T-helper 2 cell (primary cell): ENCODE results near the gene KRTAP5-2.
A peak's percentile ranks its signal among the peaks of the same experiment; 100 is the strongest.
"Not testable (repeated sequence)": the region's sequence is repeated elsewhere in the genome, so short reads cannot be mapped to it uniquely, and the experiment has no call there.

ENCODE experiments used
- DNase-seq, 5 experiments: peaks; one replicate each; pipeline versions ENCODE4 v3.0.0 to v3.0.0-alpha.2; 2012 to 2022
- total RNA-seq, 2 donors: gene quantifications; one replicate each; lab custom pipeline; 2026; lab: John Stamatoyannopoulos, UW

KRTAP5-2 gene, protein sequence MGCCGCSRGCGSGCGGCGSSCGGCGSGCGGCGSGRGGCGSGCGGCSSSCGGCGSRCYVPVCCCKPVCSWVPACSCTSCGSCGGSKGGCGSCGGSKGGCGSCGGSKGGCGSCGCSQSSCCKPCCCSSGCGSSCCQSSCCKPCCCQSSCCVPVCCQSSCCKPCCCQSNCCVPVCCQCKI
- total RNA-seq = 0 reads per million in 2 donors

DNA sequence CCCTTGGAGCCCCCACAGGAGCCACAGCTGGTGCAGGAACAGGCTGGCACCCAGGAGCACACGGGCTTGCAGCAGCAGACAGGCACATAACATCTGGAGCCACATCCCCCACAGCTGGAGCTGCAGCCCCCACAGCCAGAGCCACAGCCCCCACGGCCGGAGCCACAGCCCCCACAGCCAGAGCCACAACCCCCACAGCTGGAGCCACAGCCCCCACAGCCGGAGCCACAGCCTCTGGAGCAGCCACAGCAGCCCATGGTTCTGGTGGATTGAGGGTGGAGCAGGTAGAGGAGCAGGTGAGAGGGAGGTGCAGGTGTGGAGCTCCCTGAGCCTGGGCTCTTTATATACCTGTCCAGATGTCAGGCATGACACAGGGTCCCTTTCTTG lies at the start of gene KRTAP5-2:
Gene KRTAP5-2, minus strand, starts transcription at position 301 of the 387 bp plus-strand sequence. Its CDS starts 44 bp downstream, at position 257.
- DNase-seq = no peak

DNA sequence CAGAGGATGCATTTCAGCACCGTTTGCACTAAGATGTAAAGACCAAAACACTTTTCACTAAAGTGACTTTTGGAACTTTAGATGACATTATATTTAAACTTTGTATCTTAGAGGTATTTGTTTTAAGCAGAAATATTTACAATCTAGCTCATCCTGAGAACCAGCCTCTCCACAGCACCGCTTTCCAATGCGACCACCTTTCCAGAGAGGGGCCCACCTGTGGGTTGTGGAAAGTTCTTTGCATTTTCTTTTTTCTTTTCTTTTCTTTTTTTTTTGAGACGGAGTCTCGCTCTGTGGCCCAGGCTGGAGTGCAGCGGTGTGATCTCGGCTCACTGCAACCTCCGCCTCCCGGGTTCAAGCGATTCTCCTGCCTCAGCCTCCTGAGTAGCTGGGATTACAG lies 48.4 kb upstream of the KRTAP5-2 start:
- not testable (repeated sequence) for DNase-seq

DNA sequence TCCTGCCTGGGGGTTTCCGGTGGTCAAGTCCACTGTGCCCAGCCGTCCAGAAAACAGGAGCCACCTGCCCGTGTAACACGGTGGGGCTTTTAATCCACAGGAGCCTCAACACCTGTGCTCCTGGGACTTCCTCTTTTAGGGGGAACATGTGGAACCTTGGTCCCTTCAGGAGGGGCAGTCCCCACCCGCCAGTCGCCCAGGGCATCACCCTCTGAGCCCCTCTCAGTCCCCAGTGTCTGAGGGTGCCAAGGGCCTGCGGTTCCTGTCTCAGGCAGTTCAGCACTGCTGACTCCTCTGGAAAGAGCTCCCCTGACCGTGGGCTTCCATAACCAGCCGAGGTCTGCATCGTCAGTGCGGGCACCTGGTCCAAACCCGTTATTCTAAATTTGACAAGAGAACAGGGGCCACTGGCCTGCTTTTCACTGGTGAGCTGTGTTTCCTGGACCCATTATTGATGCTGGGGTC lies 47.3 kb upstream of the KRTAP5-2 start:
- no peak for DNase-seq

DNA sequence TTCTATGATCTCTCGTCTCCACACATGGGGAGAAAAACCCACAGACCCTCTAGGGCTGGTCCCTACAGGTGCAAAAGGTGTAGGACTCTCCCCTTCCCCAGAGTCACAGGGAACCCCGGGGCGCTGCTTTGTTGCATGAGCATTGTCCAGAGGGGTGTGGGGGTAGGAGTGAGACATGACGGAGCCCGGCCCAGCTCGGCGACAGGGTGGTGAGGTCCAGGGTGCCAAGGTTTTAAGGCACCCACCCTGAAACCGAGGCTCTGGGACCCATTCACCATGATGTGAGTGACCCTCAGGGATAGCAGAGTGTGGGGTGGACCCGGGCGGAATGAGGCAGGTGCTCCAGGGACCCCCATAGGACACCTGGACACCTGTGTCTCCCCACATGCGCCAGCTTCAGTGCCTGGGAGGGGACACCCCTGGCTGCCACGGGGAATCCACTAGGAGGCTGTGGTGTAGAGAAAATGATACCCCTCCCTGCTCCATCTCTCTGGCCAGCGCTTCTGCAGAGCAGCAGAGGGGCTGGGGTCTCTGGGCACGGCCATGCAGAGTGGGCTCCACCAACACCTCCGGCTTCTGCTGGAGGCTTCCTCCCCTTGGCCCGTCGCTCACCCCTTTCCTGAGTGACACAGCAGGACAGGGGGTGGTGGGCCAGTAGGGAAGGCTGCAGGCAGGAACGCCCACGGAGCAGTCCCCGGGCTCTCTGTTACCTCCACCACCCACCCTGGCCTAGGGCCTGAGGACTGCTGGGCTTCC lies 46.7 kb upstream of the KRTAP5-2 start:
- DNase-seq = no peak

DNA sequence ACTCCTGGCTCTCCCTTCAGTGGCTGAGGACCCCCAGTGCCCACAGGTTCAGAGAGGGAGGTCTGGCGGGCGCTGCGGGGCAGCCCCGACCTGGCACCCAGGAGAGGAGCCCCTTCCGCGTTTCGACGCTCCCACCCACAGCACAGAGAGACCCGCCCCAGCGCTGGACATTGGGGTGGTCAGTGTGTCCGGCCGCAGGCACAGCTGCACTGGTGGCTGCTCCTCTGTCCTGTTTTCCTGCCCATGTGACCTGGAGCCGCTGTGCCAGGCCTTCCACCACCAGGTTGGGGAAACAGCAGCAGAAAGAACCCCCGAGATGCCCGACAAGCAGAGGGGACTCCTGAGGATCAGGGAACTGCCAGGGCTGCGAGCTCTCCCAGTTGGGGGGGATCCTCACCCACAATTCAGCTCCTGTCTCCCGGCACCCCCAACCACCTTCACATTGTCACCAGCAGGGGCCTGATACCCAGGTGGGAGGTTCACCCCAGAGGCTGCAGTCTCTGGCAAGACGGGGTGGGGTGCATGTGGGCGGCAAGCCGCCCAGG lies 45.1 kb upstream of the KRTAP5-2 start:
- DNase-seq = no peak

DNA sequence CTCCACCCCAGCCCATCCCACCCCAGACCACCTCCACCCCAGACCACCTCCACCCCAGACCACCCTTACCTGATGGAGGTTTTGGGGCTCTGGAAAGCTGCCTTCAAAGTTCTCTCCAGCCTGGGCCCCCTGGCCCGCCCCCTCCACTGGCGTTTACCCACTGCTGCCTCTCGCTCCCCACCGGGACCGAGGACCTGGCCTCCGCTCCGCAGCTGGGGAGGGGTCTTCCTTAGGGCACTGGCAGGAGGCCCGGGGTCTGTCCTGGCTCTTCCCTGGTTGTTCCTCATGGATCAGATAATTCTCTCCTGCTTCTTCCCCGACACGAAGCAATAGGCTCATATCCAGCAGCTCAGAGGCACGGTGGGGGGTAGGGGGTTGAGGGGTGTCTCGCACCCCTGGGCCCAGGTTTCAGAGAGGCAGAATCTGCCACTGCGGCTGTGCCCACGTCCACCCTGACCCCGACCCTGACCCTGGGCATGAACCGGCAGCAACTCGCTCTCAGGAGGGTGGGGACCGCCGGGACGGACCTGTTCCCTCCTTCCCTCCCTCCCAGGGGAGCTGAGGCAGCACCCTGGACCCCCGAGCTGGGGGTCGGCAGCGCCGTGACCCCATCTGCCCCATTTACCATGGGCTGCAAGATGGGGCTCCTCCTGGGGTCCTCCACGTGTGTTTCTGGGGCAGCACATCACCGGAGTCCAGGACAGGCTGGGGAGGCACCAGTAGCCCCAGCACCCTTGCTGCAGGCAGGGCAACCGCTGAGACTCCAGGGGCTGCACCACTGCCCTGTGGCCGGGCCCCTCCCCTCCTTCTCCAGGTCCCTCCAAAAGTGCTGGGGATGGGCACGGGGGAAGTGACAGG lies 44.4 kb upstream of the KRTAP5-2 start:
- no peak for DNase-seq

DNA sequence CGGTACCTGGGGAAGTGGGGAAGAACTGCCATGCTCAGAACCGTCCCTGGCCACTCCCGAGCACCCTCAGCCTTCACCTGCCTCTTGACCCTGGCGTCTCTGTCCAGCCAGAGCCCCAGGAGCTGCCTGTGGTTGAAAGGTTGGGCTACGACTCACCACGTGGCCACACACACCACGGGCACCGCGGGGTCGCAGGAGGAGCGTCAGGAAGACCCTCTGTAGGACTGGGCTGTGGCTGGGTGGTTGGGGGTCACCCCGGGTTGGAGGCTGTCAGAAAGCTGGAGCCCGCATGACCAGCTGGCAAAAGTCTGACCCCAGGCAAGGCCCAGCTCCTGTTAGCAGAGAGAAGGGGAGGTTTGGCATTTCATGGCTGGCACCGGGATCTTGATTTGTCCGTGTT lies 43.0 kb upstream of the KRTAP5-2 start:
- no peak for DNase-seq

DNA sequence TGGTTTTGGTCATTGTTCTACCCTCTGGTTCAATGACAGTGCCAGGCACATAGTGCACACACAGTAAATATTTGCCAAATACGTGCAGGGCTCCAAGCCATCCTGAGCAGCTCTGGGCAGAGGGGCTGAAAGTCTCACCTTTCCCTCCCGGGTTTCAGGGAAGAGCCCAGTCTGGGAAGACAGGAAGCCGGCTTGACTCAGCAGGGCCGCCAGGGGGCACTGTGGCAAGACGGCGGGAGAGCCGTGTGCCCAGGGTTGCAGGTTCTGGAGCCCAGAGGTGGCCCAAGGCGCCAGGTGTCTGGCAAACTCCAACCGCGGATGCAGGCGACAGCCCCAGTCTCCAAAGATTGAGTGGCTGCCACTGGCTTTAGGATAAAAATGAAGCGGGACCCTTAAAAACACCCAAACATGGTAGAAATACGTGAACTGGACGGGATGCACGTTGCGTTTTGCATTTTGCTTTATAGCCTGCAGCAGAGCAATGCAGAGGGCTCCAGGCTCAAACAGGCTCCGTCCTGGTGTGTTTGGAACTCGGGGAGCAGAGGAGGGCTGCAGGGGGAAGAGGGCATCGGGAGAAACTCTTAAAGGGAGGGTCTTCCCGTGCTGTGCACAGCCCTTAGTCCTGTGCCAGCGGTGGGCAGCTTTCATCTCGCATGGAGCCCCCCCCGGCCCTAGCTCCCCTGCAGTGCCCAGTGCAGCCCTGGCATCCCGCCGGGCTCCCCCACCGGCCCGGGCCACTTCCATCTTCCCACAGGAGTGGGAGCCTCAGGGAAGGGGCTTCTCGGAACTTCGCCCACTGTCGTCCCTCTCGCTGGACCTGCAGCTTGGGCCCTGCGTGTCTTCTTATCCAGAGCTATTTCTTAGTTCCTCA lies 42.2 kb upstream of the KRTAP5-2 start:
- no peak for DNase-seq

DNA sequence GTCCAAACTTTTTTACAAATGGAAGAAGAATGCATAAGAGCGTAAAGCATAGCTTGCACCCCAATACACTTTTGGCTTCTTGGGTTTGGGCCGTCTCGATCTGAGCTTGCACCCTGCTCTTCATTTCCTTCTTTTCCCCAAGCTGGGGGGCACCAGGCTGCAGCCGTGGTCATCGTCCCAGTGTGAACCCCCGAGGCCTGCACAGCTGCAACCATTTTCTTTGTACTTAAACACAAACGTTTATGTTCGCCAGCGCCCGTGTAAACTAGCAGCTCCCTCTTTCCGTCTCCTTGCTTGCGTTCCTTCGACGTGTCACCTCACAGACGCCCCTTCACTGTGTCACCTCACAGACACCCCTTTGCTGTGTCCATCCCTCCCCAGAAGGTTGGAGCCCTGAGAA lies 41.6 kb upstream of the KRTAP5-2 start:
- DNase-seq = no peak

DNA sequence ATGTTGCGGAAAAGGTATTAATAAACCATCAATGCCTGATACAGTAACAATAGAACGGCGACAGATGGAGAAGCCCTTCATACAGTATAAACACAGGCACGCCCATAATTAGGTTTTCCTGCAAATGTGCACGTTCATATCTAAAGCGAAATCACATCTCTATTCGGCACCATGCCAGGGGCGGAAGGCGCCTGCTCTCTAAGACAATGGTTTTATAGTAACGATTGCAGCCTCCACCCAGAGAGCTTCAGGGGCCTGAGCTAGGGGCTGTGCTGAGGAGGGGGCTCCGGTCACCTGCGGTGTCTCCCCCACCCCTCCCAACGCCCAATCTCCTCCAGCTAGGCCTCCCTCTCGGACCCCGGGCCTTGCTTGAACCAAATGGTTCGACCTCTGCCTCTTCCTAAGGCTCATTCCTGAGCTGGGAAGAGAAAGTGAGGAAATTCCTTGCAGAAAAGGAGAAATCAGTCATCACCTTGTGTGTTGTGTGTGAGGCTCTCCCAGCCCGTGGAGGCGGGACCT lies 41.1 kb upstream of the KRTAP5-2 start:
- DNase-seq = peak in 1 of 5 experiments; percentile 24

DNA sequence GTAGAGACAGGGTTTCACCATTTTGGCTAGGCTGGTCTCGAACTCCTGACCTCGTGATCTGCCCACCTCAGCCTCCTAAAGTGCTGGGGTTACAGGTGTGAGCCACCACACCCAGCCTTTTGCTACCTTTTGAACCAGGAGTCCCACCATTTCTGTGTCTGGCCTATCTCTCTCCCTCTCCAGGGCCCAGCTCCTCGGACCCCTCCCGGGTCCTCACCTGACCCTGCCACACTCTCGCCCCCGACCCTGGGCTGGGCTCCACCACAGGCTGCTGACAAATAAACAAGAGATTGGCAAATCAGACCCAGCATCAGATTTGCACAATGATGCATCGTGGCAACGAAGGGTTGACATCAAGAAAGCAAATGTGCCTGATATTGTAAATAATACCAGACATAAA lies 40.2 kb upstream of the KRTAP5-2 start:
- DNase-seq = no peak

DNA sequence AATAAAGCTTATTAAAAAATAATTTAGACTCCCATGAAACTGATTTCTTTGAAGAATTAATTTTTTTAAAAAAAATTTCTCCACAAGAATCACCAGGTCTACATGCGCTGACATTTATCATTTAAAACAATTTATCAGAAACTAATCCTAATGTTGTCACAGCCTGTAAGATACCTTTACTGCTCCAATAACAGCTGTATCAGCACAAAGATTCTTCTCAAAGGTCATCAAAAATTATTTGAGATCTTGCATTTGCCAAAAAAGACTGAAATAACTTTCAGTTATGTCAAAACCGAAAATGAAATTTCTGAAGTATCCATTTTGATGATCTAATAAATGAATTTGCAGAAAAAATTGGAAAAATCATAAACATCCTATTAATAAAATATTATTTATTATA lies 39.5 kb upstream of the KRTAP5-2 start:
- no peak for DNase-seq

DNA sequence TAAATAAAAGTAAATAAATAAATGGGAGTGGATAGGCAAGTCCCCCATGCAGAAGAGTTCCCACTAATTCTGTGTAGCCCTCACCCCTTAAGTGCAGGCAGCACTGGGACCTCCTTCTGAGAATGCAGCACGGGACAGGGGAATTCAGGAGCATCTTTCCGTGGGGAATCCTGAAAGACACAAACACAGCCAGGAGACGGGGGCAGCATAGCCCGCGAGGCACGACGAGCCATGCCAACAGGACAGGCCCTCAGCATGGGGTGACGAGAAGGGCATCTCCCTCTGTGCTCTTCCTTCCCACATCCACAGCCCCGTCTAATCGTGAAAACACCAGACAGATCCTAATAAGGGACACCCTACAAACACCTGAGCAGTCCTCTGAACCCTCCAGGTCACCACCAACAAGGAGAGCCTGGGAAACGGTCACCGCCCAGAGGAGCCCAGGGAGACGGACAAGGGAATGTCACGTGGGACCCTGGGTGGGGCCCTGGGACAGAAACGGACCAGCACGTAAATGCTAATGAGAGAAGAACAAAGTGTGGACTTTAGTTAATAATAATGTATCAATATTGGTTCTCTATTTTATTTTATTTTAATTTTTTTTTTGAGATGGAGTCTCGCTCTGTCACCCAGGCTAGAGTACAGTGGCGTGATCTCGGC lies 38.3 kb upstream of the KRTAP5-2 start:
- DNase-seq = no peak

DNA sequence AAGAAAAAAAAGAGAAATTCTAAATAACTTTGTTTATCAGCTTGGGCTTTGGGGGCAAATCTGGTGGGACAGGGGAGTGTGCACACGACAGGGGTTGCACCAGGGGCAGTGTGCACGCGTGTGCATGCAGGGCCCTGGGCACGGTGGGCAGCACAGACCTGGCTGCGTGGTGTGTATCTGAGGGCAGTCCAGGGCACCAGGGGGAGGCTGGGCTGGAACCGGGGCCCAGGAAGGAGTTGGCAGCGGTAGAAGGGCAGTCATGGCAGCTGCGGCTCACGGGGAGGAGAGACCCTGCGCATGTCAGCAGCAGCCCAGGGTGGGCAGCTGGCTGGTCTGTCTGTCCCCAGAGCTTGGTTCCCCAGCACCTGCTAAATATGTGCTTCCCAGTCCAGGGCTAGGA lies 35.8 kb upstream of the KRTAP5-2 start:
- DNase-seq = no peak

DNA sequence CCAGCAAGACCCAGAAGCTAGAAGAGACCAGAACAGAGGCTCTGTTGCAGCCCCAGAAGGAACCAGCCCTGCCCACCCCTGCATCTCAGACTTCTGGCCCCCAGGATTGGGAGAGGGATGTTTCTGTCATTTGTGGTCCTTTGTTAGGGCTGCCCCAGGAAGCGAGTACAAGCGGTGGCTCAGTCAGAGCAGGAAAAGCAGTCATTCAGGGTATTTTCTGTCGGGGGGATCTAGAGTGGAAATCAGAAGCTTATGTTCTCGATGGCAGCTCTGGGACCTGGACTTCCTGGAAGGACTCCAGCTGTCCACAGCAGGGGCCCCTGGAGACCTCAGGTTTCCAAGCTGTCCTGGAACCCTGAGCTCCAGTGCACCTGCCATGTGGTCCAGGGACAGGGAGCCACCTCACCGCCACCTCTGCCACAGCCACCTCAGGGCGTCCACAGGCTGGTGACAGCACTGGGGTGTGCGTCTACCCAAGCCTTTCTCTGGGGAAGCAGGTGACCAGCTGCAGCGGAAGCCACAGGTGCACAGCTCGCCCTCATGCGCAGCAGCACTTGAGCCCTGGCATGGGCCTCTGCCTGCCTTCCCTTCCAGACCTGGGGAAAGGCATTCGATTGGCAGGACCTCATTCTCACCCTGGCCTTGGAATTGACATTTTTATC lies 34.1 kb upstream of the KRTAP5-2 start:
- no peak for DNase-seq

DNA sequence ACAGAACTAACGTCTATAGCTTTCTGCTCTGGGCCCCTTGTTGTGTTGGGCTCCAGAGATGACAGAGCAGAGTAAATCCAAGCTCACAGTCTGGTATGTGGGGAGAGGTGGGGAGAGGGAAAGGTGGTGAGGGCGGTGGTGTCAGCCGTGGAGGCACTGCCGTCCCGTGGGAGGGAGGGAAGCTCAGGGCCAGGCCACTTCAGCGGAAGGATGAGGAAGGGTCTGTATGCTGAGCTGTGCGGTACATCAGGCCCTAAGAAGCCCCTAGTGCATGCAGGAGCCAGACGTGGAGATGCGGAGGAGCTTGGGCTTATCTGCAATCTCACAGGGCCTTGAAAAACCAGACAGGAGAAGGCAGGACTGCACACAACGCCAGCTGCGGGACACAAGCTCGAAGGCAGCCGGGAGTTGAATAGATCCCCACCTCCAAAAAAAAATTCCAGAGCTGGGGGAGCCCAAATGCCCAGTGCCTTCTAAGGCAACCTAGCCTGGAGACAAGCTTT lies 33.0 kb upstream of the KRTAP5-2 start:
- no peak for DNase-seq

DNA sequence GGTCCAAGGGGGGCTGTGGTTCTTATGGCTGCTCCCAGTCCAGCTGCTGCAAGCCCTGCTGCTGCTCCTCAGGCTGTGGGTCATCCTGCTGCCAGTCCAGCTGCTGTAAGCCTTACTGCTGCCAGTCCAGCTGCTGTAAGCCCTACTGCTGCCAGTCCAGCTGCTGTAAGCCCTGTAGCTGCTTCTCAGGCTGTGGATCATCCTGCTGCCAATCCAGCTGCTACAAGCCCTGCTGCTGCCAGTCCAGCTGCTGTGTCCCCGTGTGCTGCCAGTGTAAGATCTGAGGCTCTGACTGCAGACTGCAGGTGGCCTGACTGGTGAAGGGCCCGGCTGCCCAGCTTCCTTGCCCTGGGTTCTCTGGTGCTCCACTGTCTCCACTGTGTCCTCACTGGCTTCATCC lies 32.2 kb upstream of the KRTAP5-2 start:
- DNase-seq = no peak

DNA sequence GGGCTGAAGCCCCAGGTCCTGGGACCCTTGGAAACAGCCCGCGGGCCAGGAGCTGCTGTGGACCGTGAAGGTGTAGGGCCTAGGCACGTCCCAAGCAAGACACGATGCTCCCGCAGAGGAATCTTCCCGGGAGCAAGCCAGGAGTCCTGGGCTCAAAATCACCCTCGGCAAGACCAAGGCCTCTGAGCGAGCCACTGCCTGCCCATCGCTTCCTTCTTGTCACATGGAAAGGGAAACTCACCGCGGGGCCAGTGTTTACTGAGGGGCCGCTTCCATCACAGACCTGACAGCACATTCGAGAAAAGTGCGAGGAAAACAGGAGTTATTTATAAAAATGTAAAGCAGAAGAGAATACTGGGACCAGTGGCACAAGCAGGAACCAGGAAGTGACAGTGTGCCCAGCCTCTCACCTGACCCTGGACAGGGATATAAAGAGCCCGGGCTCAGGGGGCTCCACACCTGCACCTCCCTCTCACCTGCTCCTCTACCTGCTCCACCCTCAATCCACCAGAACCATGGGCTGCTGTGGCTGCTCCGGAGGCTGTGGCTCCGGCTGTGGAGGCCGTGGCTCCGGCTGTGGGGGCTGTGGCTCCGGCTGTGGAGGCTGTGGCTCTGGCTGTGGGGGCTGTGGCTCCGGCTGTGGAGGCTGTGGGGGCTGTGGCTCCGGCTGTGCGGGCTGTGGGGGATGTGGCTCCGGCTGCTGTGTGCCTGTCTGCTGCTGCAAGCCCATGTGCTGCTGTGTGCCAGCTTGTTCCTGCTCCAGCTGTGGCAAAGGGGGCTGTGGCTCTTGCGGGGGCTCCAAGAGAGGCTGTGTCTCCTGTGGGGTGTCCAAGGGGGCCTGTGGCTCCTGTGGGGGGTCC lies 31.5 kb upstream of the KRTAP5-2 start, which contains the start of gene KRTAP5-5:
Gene KRTAP5-5, plus strand, starts transcription at position 450 of the 860 bp plus-strand sequence. Its CDS starts 66 bp downstream, at position 516.
- DNase-seq = no peak
